Prostate gland (tissue), 2 donors: ENCODE measurements around the gene PDHX.

Experiments used
- CTCF ChIP-seq, 4 experiments: fragments of 200-600 bp in 2 of 4; fragments of 450-650 bp in 2 of 4; sonication (generic) in 2 of 4; IDR thresholded peaks; 1 replicate in 3 of 4; 2 replicates in 1 of 4; pipeline ENCODE4 v1.5.1; 2016 to 2019; ENCODE audit warnings: antibody characterized with exemption in 4 of 4, mild to moderate bottlenecking in 2 of 4, moderate library complexity in 2 of 4
- POLR2A ChIP-seq: fragments of 450-650 bp; IDR thresholded peaks from one replicate; pipeline ENCODE4 v1.6.1; 2016; ENCODE audit warnings: antibody characterized with exemption, mild to moderate bottlenecking
- POLR2AphosphoS5 ChIP-seq: sonication (generic); formaldehyde crosslinking; IDR thresholded peaks from one replicate; pipeline ENCODE4 v1.6.1; 2017; ENCODE audit warnings: antibody characterized with exemption

- TF ChIP-seq POLR2AphosphoS5, result no peak
- TF ChIP-seq POLR2A, result no peak
- TF ChIP-seq CTCF (IDR thresholded peaks at IDR 0.05), result no peak
Observed at GRCh38 chr11:34988294-34989255, 72.2 kb downstream of the PDHX start.
